ENCODE results near the gene FAM20C.

GRCh38 chr7:174716-175115 is 17.7 kb upstream of the FAM20C start:
- TF ChIP-seq GATA2 (IDR thresholded peaks at IDR 0.05; ENCODE audit: low read depth, low read length): no peak
- no peak for TF ChIP-seq GATA3 (IDR thresholded peaks at IDR 0.05; ENCODE audit: low read depth, low read length)
